H1 (cell line): Measurements from ENCODE around the gene LRRC3C. TPM values are rescaled to one million over a fixed set of nuclear protein-coding genes. Genes with fewer than 3 reads are reported as not detected.

Experiments
- CTCF ChIA-PET: fragments of 300-600 bp; sonication (Branson Sonifier 250); formaldehyde crosslinking; loops from one replicate; lab custom pipeline; 2021; ENCODE audit not compliant: partially characterized antibody; lab: Charles Lee
- POLR2A ChIA-PET: fragments of 300-600 bp; sonication (Branson Sonifier 250); formaldehyde crosslinking; loops from one replicate; lab custom pipeline; 2021; ENCODE audit warnings: inconsistent platforms; ENCODE audit not compliant: partially characterized antibody; lab: Charles Lee
- DNase-seq, 2 experiments: peaks; one replicate each; pipeline versions ENCODE4 v3.0.0 to v3.0.0-alpha.2; 2010 to 2022; ENCODE audit warnings: low spot score in 2 of 2, low read depth in 1 of 2, mixed read lengths in 1 of 2
- FAIRE-seq: peaks from 2 replicates; lab custom pipeline; 2011; peaks lifted over from hg19 to GRCh38; lab: Jason Lieb, UNC
- H2AFZ ChIP-seq: 2 replicates; pipeline ENCODE4 v1.8.1; 2012; ENCODE audit warnings: low read length, inconsistent platforms
- H2AK5ac ChIP-seq: 2 replicates; pipeline ENCODE4 v1.6.1; 2013; ENCODE audit warnings: low read depth, low read length
- H2BK120ac ChIP-seq: replicated peaks from 2 replicates; pipeline ENCODE3; 2013; ENCODE audit warnings: low read depth, low read length, inconsistent platforms
- H2BK12ac ChIP-seq: 2 replicates; pipeline ENCODE4 v1.6.1; 2013; ENCODE audit warnings: low read depth, low read length
- H2BK15ac ChIP-seq: 2 replicates; pipeline ENCODE4 v1.6.1; 2013; ENCODE audit warnings: low read length
- H2BK20ac ChIP-seq: 2 replicates; pipeline ENCODE4 v1.6.1; 2013; ENCODE audit warnings: low read length
- H2BK5ac ChIP-seq: 2 replicates; pipeline ENCODE4 v1.6.1; 2013; ENCODE audit warnings: low read depth, low read length
- H3K14ac ChIP-seq: 2 replicates; pipeline ENCODE4 v1.6.1; 2013; ENCODE audit warnings: inconsistent platforms; ENCODE audit not compliant: insufficient read length
- H3K18ac ChIP-seq: 2 replicates; pipeline ENCODE4 v1.6.1; 2013; ENCODE audit warnings: low read length; ENCODE audit errors: extremely low read depth
- H3K23ac ChIP-seq: 2 replicates; pipeline ENCODE4 v1.6.1; 2013; ENCODE audit warnings: inconsistent platforms; ENCODE audit not compliant: insufficient read length
- H3K23me2 ChIP-seq: 2 replicates; pipeline ENCODE4 v1.6.1; 2013; ENCODE audit warnings: low read depth, low read length
- H3K27ac ChIP-seq: 2 replicates; pipeline ENCODE4 v1.6.1; 2011; ENCODE audit warnings: low read depth, low read length, inconsistent platforms
- H3K27me3 ChIP-seq, 4 experiments: replicated peaks in 1 of 4; 1 replicate in 1 of 4; 2 replicates in 3 of 4; pipeline versions ENCODE4 v1.6.1 to v1.8.1; 2011 to 2013; ENCODE audit warnings: low read length in 3 of 4, mild to moderate bottlenecking in 3 of 4, inconsistent platforms in 2 of 4, mixed read lengths in 2 of 4, moderate library complexity in 1 of 4; ENCODE audit not compliant: control insufficient read depth in 3 of 4, insufficient read depth in 3 of 4; ENCODE audit errors: extremely low read depth in 1 of 4
- H3K36me3 ChIP-seq, 4 experiments: 2 replicates each; pipeline versions ENCODE4 v1.6.1 to v1.8.1; 2011 to 2013; ENCODE audit warnings: mild to moderate bottlenecking in 4 of 4, low read length in 3 of 4, moderate library complexity in 2 of 4, control low read depth in 1 of 4, inconsistent platforms in 1 of 4; ENCODE audit not compliant: insufficient read depth in 4 of 4, control insufficient read depth in 2 of 4
- H3K4ac ChIP-seq: replicated peaks from 2 replicates; pipeline ENCODE3; 2013; ENCODE audit warnings: low read length, low read depth, mixed read lengths, inconsistent platforms; ENCODE audit not compliant: insufficient read length
- H3K4me1 ChIP-seq, 4 experiments: replicated peaks in 1 of 4; 1 replicate in 1 of 4; 2 replicates in 3 of 4; pipeline versions ENCODE4 v1.6.1 to v1.8.1; 2011 to 2013; ENCODE audit warnings: low read length in 3 of 4, inconsistent platforms in 2 of 4, mixed read lengths in 1 of 4; ENCODE audit not compliant: insufficient read depth in 4 of 4, control insufficient read depth in 3 of 4
- H3K4me2 ChIP-seq, 2 experiments: 2 replicates each; pipeline versions ENCODE4 v1.6.1 to v1.8.1; 2011 to 2013; ENCODE audit warnings: low read depth in 2 of 2, low read length in 2 of 2, control low read depth in 1 of 2, inconsistent platforms in 1 of 2, mild to moderate bottlenecking in 1 of 2; ENCODE audit not compliant: insufficient read depth in 1 of 2
- H3K4me3 ChIP-seq, 4 experiments: fragments of 200-600, 300-600 bp in 1 of 4; sonication (generic), shearing (Covaris generic), sonication (Bioruptor Twin) in 1 of 4; 2 replicates each; pipeline versions ENCODE4 v1.5.1 to v1.8.1; 2011 to 2016; ENCODE audit warnings: low read length in 4 of 4, low read depth in 3 of 4, control low read depth in 2 of 4, inconsistent platforms in 2 of 4, mild to moderate bottlenecking in 2 of 4, mixed read lengths in 1 of 4, moderate library complexity in 1 of 4; ENCODE audit not compliant: insufficient read depth in 2 of 4; ENCODE audit errors: extremely low read depth in 1 of 4
- H3K56ac ChIP-seq: replicated peaks from 2 replicates; pipeline ENCODE3; 2013; ENCODE audit warnings: low read depth, mild to moderate bottlenecking, mixed read lengths, low read length, inconsistent platforms; ENCODE audit not compliant: insufficient read length
- H3K79me1 ChIP-seq: 2 replicates; pipeline ENCODE4 v1.6.1; 2013; ENCODE audit warnings: low read depth, low read length, control low read depth
- H3K79me2 ChIP-seq, 2 experiments: 2 replicates each; pipeline versions ENCODE4 v1.6.1 to v1.8.1; 2012 to 2013; ENCODE audit warnings: low read length in 2 of 2, mild to moderate bottlenecking in 2 of 2, inconsistent platforms in 1 of 2; ENCODE audit not compliant: insufficient read depth in 2 of 2, control insufficient read depth in 1 of 2
- H3K9ac ChIP-seq, 4 experiments: replicated peaks in 1 of 4; 1 replicate in 1 of 4; 2 replicates in 3 of 4; pipeline versions ENCODE4 v1.6.1 to v1.8.1; 2011 to 2013; ENCODE audit warnings: low read depth in 3 of 4, low read length in 3 of 4, control low read depth in 2 of 4, mild to moderate bottlenecking in 2 of 4, moderate library complexity in 2 of 4, inconsistent platforms in 1 of 4; ENCODE audit errors: extremely low read depth in 1 of 4
- H3K9me3 ChIP-seq, 2 experiments: 2 replicates each; pipeline versions ENCODE4 v1.6.1 to v1.8.1; 2012 to 2013; ENCODE audit warnings: mild to moderate bottlenecking in 2 of 2, moderate library complexity in 2 of 2, control low read depth in 1 of 2, inconsistent platforms in 1 of 2, low read depth in 1 of 2, low read length in 1 of 2, mixed read lengths in 1 of 2; ENCODE audit not compliant: insufficient read depth in 2 of 2
- H4K20me1 ChIP-seq, 2 experiments: replicated peaks in 1 of 2; 2 replicates each; pipeline versions ENCODE3 to v1.8.1; 2011 to 2013; ENCODE audit warnings: inconsistent platforms in 2 of 2, low read length in 2 of 2, mild to moderate bottlenecking in 1 of 2; ENCODE audit not compliant: insufficient read depth in 2 of 2, control insufficient read depth in 1 of 2
- H4K5ac ChIP-seq: 2 replicates; pipeline ENCODE4 v1.6.1; 2013; ENCODE audit warnings: low read length, low read depth, mixed read lengths, inconsistent platforms; ENCODE audit not compliant: insufficient read length
- H4K8ac ChIP-seq: 2 replicates; pipeline ENCODE4 v1.8.0; 2013; ENCODE audit warnings: mild to moderate bottlenecking, moderate library complexity, low read length, inconsistent platforms; ENCODE audit not compliant: insufficient read depth; ENCODE audit errors: extremely low read depth
- H4K91ac ChIP-seq: replicated peaks from 2 replicates; pipeline ENCODE3; 2013; ENCODE audit warnings: low read length, mixed read lengths, inconsistent platforms; ENCODE audit not compliant: insufficient read length
- ASH2L ChIP-seq: fragments of 200-600, 300-600 bp; sonication (generic); IDR thresholded peaks from one replicate; pipeline ENCODE4 v1.7.1; 2017; ENCODE audit warnings: low read length
- CBX8 ChIP-seq: fragments of 300-800, 300-1000 bp; sonication (generic); IDR thresholded peaks from 2 replicates; pipeline ENCODE4 v1.7.1; 2016; ENCODE audit warnings: low read depth, low read length, borderline replicate concordance
- HDAC2 ChIP-seq, 2 experiments: fragments of 300-600 bp in 1 of 2; sonication (generic) in 1 of 2; IDR thresholded peaks; 2 replicates each; pipeline ENCODE4 v1.6.1; 2011 to 2012; ENCODE audit warnings: low read depth in 2 of 2, low read length in 2 of 2, mild to moderate bottlenecking in 2 of 2, moderate library complexity in 2 of 2, borderline replicate concordance in 1 of 2, inconsistent platforms in 1 of 2
- MAFK ChIP-seq: IDR thresholded peaks from 2 replicates; pipeline ENCODE4 v1.6.1; 2012; ENCODE audit warnings: low read depth, mild to moderate bottlenecking, improper control_type of control experiment, low read length
- NANOG ChIP-seq: IDR thresholded peaks from 2 replicates; pipeline ENCODE4 v1.6.1; 2011; ENCODE audit warnings: low read length, low read depth, mild to moderate bottlenecking, inconsistent platforms; ENCODE audit not compliant: insufficient read depth, poor library complexity, severe bottlenecking
- RBBP5 ChIP-seq: IDR thresholded peaks from 2 replicates; pipeline ENCODE4 v1.7.1; 2012; ENCODE audit warnings: low read depth, mild to moderate bottlenecking, inconsistent platforms, low read length, moderate library complexity, borderline replicate concordance
- RNF2 ChIP-seq: fragments of 200-900, 300-1000 bp; sonication (generic); IDR thresholded peaks from 2 replicates; pipeline ENCODE4 v1.7.1; 2016; ENCODE audit warnings: borderline replicate concordance, low read depth, mild to moderate bottlenecking, antibody characterized with exemption, low read length; ENCODE audit not compliant: poor library complexity, severe bottlenecking; ENCODE audit errors: missing control alignments
- SRF ChIP-seq: IDR thresholded peaks from 2 replicates; pipeline ENCODE4 v1.6.1; 2011; ENCODE audit warnings: mild to moderate bottlenecking, low read depth, low read length, moderate library complexity
- USF2 ChIP-seq: IDR thresholded peaks from 2 replicates; pipeline ENCODE4 v1.6.1; 2011; ENCODE audit warnings: low read length, improper control_type of control experiment
- WGBS, 2 experiments: shearing (Covaris generic) in 1 of 2; methylation state at CpG; one replicate each; pipeline versions ENCODE4 v1.1.6 to v1.1.7; 2013 to 2015; ENCODE audit warnings: low lambda C conversion rate in 2 of 2, mixed read lengths in 2 of 2, inconsistent platforms in 1 of 2, low coverage in 1 of 2, missing lambda C conversion rate in 1 of 2; ENCODE audit not compliant: insufficient replicate concordance in 2 of 2, insufficient coverage in 1 of 2, insufficient read length in 1 of 2; ENCODE audit errors: extremely low coverage in 1 of 2, missing lambda C conversion rate in 1 of 2; 5-methylcytosine and 5-hydroxymethylcytosine counted together
- polyA plus RNA-seq, 7 experiments: library from polyadenylated mRNA; depleted of rRNA in 3 of 7; stranded (reverse) in 5 of 7; unstranded in 2 of 7; fragments of >200 nt in 5 of 7; fragments of 200-250 nt in 2 of 7; gene quantifications; 1 replicate in 5 of 7; 2 replicates in 1 of 7; 4 replicates in 1 of 7; pipeline versions ENCODE4 v1.2.1 to v1.2.3, GENCODE V29; 2011 to 2013; ENCODE audit warnings: missing spikeins in 2 of 7, mixed read lengths in 2 of 7
- total RNA-seq: library from RNA; stranded (reverse); fragmentation: NEBNext Ultra II Directional; extraction: Animal tissue kit (Norgen Biotek cat#: 25700); gene quantifications from 2 replicates; pipeline ENCODE4 v1.2.1, GENCODE V29; 2021

The LRRC3C gene
- total and polyA plus RNA-seq, 2 of the 8 experiments (the other 6 are each of a cell fraction or from before 2014, with no cell fraction given) = not detected

- no peak overlapping the region for H3K27ac ChIP-seq
- no peak overlapping the region for H3K4ac ChIP-seq
- H4K5ac ChIP-seq = no peak overlapping the region
- H3K23me2 ChIP-seq = peaks cover 8% of the 10 kb centered on the region; the same call in 1 of the 2 replicates
- H3K14ac ChIP-seq = no peak overlapping the region
- no peak overlapping the region for H2BK120ac ChIP-seq
- no peak overlapping the region for H2BK15ac ChIP-seq
- H3K79me2 ChIP-seq = peaks cover 0 to 30% of the 10 kb centered on the region in 2 experiments; a peak in 2 of 4 replicates
- FAIRE-seq (no peak), DNase-seq (no peak)
- peaks cover 13% of the 10 kb centered on the region for H3K79me1 ChIP-seq
- H3K18ac ChIP-seq = no peak overlapping the region
- no peak overlapping the region for H3K23ac ChIP-seq
- no peak overlapping the region for H3K9ac ChIP-seq
- ChIA-PET CTCF (interaction anchor here (0.6 to 1.2 kb wide), 4 partner anchors 11 to 45 kb away, joined by 3 to 4 read pairs (median 3); partner anchors contain the start of gene GSDMB), POLR2A (no interaction called here)
- 85% methylated on average over 8 of the region's 8 CpGs; no CpG with 5 or more reads in 1 of the 2 experiments for WGBS, 2 experiments
- H4K91ac ChIP-seq = no peak overlapping the region
- H3K56ac ChIP-seq = no peak overlapping the region
- no peaks in the 10 kb centered on the region; a peak in 2 of 8 replicates for H3K36me3 ChIP-seq
- H3K4me1 ChIP-seq = peaks cover 12 to 30% (median 15%) of the 10 kb centered on the region in 4 experiments
- H3K27me3 ChIP-seq = no peaks in the 10 kb centered on the region; a peak in 1 of 7 replicates
- peak overlapping the region in 1 of 4 experiments; percentile 88; a peak in 2 of 8 replicates for H3K4me3 ChIP-seq
- H4K20me1 ChIP-seq = peaks cover 14 to 17% of the 10 kb centered on the region in 2 experiments
- no peak overlapping the region for H2AFZ ChIP-seq
- H2AK5ac ChIP-seq = no peak overlapping the region
- H4K8ac ChIP-seq = no peak overlapping the region
- no peak overlapping the region for H2BK20ac ChIP-seq
- no peaks in the 10 kb centered on the region for H3K9me3 ChIP-seq
- H3K4me2 ChIP-seq = peak overlapping the region; percentile 64 to 82; a peak in 3 of 4 replicates
- no peak overlapping the region for H2BK12ac ChIP-seq
- H2BK5ac ChIP-seq = no peak overlapping the region
- TF ChIP-seq MAFK = no peak
- no peak for TF ChIP-seq RNF2
- no peak for TF ChIP-seq RBBP5
- TF ChIP-seq HDAC2 (IDR thresholded peaks at IDR 0.05; ENCODE audit: borderline replicate concordance in 1 of 2, low read depth in 2 of 2, low read length in 2 of 2) = no peak
- TF ChIP-seq USF2 = no peak
- no peak for TF ChIP-seq ASH2L
- no peak for TF ChIP-seq SRF
- no peak for TF ChIP-seq NANOG
- TF ChIP-seq CBX8 = no peak
Measured at GRCh38 chr17:39928858-39929645, 1.5 kb downstream of the LRRC3C start.
